GM18909 (cell line): Measurements from ENCODE around the gene COX7A1.
"Not testable (repeated sequence)": the region's sequence is repeated elsewhere in the genome, so short reads cannot be mapped to it uniquely, and the experiment has no call there.

Experiments used
- ATAC-seq: cut with Tn5 transposase; IDR thresholded peaks from one replicate; pipeline ENCODE4 v1.9.1; 2021; ENCODE audit warnings: mild to moderate bottlenecking; ENCODE audit not compliant: unreplicated experiment, poor library complexity

Gene COX7A1

DNA sequence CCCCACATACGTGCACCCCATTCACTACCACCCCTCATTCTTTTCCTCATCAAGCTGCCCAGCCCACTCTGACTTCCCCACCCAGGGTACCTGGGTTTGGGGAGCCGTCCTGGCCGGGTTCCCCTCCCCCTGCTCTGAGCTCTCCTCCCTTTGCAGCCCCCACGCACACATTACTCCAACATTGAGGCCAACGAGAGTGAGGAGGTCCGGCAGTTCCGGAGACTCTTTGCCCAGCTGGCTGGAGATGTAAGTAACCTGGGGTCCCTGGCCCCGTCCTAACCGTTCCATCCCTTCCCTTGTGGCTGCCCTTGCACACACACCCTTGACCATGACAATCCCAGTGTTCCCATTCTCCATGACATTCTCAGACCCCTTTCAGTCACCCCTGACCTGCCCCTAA is 9.8 kb downstream of the COX7A1 start:
- ATAC-seq, result no peak

DNA sequence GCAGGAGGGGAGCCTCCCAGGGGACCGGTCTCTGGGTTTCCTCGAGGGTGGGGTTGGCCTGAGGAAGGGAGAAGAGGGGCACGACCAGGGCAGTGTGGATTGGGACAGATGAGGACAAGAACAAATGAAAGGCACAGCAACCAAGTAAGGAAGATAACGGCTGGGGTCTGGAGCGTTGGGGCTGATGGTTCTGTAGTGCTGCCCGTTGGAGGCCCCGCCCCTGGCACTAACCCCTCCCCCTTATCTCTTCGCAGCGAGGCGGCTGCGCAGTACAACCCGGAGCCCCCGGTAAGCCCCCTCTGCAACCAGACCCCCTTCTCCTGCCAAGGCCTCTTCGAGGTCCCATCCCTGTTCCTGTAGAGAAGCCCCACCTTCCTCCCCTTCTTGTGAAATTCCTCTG is 10.2 kb downstream of the COX7A1 start:
- no peak for ATAC-seq

DNA sequence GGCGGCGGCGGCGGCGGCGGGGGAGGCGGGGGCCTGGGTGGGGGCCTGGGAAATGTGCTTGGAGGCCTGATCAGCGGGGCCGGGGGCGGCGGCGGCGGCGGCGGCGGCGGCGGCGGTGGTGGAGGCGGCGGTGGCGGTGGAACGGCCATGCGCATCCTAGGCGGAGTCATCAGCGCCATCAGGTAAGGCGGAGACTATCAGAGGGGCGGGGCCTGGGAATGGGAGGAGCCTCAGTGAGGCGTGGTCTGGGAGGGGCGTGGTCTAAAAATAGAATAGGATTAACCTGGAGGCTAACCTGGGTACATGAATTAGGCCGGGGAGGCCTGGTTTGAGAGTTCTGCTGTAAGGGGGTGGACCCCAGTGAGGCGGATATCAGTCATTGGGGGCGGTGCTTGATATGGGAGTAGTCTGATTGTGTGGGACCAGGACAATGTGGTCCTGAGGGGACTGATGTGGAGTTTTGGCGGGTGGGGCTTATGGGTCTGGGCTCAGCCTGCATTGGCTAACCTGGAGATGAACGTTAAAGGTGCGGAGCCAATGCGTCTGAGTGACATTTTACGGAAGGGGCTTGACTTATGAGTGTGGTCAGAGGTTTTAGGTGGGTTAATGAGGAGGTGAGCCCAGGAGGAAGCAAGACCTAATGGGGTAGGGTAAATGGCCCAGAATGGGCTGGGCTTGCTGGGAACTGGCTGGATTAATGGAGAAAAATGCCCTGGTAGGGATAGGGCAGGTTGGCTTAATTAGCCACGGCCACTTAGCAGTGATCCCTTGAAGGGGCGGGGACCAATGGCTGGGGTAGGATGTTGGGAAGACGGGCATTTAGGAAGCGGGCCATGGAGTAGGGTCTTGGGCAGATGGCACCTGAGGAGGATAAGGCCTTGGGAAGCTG is 11.0 kb downstream of the COX7A1 start:
- ATAC-seq, result peak; percentile 49

- ATAC-seq, result peak; percentile 12
These were observed 11.8 kb downstream of the COX7A1 start for GRCh38 chr19:36140304-36141038.

- ATAC-seq, result peak; percentile 83
These were observed 12.6 kb downstream of the COX7A1 start, which contains the start of gene CAPNS1 for GRCh38 chr19:36139473-36140303. Gene CAPNS1 (plus strand): TSS chr19:36140066. CDS start chr19:36141012, 946 bp downstream.

GRCh38 chr19:36139120-36139472 is 13.2 kb downstream of the COX7A1 start:
- no peak for ATAC-seq

- ATAC-seq, result no peak
These were observed 15.1 kb downstream of the COX7A1 start for GRCh38 chr19:36136964-36137686.

DNA sequence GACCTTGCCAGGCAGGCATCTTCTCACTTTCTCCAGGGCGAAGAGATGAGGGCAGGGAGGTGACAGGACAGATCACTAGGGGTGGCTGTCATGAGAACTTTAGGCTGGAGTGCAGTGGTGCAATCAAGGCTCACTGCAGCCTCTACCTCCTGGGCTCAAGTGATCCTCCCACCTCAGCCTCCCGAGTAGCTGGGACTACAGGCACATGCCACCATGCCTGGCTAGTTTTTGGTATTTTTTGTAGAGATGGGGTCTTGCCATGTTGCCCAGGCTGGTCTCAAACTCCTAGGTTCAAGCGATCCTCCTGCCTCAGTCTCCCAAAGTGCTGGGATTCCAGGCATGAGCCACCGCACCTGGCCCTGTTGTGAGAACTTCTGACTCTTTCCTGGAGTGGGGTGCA is 17.4 kb downstream of the COX7A1 start:
- ATAC-seq, result not testable (repeated sequence)

- ATAC-seq, result not testable (repeated sequence)
These were observed 21.0 kb downstream of the COX7A1 start for GRCh38 chr19:36131221-36131620.

DNA sequence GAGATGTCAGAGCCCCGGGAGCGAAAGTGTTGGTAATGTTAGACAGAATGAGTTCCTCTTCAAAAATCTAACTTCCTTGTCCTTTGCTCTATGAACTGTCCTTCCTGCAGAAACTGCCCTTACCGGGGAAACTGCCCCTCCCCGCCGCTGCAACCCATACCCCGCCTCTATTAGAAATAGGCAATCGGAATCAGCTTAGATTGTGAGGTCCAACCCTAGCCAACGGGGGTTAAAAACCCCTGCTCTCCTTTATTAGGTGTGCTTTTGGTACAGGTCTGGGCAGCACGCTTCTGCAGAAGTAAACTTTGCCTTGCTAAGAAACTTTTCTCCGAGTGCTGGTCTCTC is 23.9 kb downstream of the COX7A1 start:
- peak; percentile 1 for ATAC-seq

- ATAC-seq, result no peak
These were observed 26.7 kb downstream of the COX7A1 start for GRCh38 chr19:36125557-36125956.

- ATAC-seq, result no peak
These were observed 30.6 kb downstream of the COX7A1 start for GRCh38 chr19:36121486-36122124.

GRCh38 chr19:36120984-36121358 is 31.3 kb downstream of the COX7A1 start:
- ATAC-seq, result no peak

GRCh38 chr19:36120092-36120983 is 31.9 kb downstream of the COX7A1 start:
- no peak for ATAC-seq

DNA sequence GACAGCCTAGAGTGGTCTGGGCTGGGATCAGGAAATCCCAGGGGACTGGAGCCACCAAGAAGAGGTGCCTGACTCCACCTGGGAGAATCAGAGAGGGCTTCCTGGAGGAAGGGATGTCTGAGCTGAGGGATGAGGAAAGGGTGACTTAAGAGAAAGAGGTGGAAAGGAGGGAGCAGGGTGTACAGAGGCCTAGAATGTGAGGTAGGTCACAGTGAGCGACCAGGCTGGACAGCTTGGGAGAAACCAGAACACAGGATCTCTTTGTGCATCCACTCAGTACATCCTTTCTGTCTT is 36.0 kb downstream of the COX7A1 start:
- no peak for ATAC-seq

DNA sequence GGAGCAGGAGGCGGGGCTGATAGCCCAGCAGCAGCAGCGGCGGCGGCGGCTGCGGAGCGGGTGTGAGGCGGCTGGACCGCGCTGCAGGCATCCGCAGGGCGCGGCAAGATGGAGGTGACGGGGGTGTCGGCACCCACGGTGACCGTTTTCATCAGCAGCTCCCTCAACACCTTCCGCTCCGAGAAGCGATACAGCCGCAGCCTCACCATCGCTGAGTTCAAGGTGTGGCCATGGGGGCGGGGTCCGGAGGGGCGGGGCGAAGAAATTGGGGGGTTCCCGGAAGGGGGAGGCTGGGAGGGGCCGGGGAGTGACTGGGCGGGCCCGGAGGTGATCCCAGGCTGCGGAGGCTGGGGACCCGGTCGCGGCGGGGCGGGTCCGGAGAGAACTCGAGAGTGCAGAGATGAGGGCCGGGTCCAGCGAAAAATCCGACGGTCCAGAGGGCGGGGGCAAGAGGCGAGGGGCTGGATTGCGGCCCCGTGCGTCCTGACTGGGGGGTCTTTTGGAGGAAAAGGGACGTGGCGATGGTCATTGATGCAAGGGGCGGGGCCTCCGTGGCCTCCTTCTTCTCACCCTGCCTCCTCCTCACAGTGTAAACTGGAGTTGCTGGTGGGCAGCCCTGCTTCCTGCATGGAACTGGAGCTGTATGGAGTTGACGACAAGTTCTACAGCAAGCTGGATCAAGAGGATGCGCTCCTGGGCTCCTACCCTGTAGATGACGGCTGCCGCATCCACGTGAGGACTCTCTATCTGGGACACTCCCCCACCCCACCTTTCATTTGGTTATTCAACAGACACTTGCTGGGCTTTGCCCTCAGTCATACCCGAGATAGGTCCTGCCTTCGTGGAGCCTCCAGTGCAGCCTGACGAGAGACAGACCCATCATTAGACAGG is 36.5 kb downstream of the COX7A1 start, which contains the start of gene TBCB:
Gene TBCB (plus strand): TSS at position 16 of the 891 bp plus-strand sequence. CDS start 93 bp downstream, at position 109.
- peak; percentile 38 for ATAC-seq

GRCh38 chr19:36114721-36115452 is 37.4 kb downstream of the COX7A1 start, which contains the start of gene POLR2I:
Gene POLR2I (minus strand): TSS chr19:36114875. CDS start chr19:36114856, 19 bp downstream.
- peak; percentile 82 for ATAC-seq
